ENCODE results near the gene SLC8A1.

The SLC8A1 gene

DNA sequence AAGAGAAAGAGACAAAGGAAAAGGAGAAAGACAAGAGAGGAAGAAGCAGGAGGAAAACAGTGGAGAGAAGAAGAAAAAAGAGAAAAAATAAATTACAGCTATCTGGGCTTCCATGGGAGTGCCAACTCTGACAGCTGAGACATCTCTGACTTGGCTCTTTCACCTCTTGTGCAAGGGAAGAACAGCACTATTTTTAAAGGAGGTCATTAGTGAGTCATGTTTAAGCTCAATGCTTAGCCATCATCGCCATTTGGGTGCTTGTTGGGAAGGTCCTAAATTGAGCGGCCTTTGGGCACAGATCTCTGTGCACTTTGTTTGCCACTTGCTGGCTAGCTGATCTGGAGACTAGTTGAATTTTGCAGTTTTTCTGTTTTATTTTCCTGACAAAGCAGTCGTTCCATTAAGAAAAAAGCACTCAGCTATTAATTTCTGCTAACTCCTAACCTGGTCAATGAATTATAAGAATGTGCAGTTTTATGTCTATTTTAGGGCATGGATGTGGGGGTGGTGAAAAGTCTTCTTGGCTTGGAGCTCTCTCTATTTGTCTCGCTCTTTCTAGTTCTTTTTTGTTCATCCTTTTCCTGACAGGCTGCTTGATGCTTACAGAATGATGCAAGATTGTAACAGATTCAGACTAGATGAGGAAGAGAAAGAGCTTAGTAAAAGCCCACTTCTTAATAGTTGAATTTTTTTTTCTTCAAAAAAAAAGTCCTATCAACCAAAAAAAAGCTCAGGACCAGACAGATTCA, 231.5 kb downstream of the SLC8A1 start:
- DNase-seq = no peak

DNA sequence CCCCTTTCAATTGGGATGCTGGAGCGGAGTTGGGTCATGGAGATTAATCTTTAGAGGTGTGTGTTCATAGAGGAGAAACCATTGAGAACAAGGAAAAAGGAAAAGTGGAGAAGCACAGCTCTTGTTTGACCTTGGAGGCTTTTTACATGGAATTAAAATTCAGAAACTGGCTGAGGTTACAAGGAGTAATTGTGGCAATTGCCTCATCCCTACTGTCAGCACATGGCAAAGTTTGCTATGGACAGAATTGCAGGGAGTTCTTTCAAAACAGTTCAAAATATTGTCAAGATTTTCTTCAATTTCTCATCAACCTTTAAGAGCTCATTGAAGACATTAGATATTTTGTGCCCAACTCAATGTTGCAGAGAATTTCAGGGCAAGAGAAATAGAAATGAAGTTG, 232.7 kb downstream of the SLC8A1 start:
- DNase-seq = no peak

DNA sequence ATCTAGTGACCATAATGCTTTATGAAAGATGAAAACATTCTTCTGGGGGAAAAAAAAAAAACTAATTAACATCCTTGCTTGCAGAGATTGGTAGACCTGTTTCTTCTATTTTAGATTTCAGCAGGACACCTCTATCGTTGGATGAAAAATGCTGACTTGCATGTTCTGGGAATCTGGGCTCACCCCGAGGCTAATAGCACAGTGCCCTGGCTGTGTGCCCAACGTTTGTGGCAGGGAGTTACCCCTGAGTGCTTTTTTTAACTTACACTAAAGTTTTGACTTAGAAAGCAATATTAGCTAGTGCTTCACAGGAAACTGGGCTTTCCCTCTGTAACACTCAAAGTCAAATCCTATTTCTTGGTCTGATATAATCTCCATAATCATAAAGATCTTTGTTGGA, 233.2 kb downstream of the SLC8A1 start:
- DNase-seq = no peak

DNA sequence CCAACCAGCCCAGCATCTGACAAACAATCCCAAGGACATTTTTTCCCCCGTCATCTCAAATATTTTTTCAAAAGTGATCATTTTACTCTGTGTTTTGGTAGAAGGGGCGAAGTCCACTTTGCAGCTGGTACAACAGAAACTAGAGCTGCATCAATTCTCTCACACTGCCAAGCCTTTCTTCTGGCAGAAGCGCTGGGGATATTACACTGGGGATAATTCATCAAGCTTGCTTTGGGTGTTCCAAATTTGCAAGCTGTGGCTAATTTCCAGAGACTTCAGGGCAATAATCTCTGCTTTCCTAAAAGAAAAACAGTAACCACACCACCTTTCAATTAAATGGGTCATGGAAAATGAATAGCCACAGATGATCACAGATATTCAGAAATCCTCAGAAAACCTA, 238.3 kb downstream of the SLC8A1 start:
- DNase-seq = no peak

GRCh38 chr2:40213071-40213470, 238.8 kb downstream of the SLC8A1 start:
- no peak for DNase-seq

DNA sequence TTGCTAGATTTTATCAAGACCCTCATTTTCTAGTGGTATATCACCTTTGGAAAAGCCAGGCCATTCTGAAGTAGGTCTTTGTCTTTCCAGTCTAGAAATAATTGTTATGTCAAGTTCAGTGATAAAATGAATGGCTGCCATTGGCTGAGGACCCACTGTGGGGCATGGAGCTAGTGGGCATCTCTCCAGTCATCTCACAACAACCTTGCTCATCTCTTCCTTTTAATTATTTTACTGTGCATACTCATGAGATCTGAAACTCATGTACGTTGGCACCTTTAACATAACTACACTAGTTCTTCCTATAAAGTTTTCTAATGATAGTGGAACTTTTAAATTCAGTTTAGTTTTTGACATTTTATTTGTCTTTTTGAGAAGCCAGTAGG, 240.9 kb downstream of the SLC8A1 start:
- DNase-seq = no peak

DNA sequence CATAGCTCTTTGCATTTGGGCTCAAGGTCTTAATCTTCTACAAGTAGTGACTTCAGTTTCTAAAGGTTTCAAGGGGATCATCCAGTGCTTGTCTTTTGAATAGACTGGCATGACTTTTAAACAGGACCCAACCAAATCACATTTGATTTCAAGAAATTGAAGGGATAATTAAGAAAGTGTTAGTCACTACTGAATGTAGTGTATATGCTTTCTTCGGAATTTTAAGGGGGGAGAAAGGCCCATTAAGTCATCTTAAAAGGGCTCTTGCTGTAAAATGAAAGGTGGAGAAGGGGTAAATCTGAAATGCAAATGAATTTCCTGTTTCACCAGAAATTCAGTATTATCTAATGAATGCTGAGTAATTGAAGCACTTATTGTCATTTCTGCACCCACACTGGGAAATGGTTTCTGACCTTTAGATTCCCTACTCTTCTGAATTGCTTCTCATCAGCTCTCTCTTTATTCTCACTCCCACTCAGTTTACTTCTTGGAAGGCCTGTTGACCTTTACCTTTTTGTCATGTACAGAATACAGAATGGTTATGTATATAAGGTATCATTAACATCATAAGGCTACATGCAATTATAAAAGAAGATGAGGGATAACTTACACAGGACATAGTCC, 241.4 kb downstream of the SLC8A1 start:
- DNase-seq = no peak

DNA sequence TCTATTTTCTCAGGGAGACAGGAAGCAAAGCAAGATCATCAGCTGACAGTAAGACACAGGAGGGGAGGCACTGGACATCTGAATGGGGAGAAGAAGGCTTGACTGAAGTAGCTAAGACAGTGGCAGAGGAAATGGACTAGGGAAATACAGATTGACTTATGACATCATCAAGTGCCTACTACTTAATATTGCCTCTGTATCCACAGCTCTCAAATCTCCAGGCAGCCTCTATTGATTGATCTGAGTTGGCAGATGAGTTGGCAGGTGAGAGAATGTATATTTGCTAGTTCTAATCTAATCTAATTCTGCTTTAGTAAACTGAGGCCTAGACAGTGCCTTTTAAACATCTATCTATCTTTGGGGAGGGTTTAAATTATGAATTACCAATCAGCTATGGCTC, 242.1 kb downstream of the SLC8A1 start:
- DNase-seq = no peak

DNA sequence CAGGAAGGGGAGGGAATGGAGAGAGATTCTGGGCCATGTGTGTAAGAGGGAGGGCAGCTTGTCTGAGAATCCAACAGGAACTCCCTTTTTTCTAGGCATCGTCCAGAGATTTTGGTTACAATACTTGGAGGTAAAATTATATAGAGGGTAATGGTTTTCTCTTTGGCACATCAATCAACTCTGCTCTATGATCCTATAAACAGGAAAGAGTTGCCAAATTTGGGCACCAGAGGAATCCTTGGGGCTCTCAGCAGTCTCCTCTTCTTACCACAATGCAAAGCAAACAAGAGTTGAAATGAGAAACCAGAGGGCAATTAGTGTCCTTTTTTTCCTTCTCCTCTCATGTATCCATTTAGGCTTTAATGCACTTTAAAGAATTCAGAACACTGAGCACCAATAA, 243.4 kb downstream of the SLC8A1 start:
- no peak for DNase-seq

GRCh38 chr2:40204268-40204667, 247.6 kb downstream of the SLC8A1 start:
- no peak for DNase-seq

- DNase-seq = no peak
These were observed 249.0 kb downstream of the SLC8A1 start for GRCh38 chr2:40202798-40203400.

GRCh38 chr2:40201425-40201824, 250.5 kb downstream of the SLC8A1 start:
- no peak for DNase-seq

- DNase-seq = no peak
These were observed 251.4 kb downstream of the SLC8A1 start for GRCh38 chr2:40200366-40200915.

DNA sequence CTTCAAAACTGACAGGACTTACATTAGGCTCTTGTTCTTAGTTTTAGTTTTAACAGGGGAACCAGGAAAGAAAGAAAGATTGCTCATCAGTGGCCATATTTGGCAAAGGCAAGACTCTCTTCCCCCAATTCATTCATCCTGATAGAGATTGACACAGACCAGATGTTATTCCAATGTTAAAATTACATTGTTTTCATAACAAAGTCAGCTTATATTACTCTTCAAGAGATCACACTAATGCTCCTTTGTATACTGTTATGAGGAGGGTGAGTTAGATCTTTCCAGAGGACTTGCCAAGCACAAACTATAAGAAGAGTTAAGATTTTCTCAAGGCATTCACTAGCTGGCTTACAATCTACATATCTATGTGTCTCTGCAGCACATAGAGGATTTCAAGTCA, 252.1 kb downstream of the SLC8A1 start:
- no peak for DNase-seq

- no peak for DNase-seq
These were observed 254.8 kb downstream of the SLC8A1 start for GRCh38 chr2:40197121-40197520.

GRCh38 chr2:40193670-40194026, 258.2 kb downstream of the SLC8A1 start:
- DNase-seq = no peak

DNA sequence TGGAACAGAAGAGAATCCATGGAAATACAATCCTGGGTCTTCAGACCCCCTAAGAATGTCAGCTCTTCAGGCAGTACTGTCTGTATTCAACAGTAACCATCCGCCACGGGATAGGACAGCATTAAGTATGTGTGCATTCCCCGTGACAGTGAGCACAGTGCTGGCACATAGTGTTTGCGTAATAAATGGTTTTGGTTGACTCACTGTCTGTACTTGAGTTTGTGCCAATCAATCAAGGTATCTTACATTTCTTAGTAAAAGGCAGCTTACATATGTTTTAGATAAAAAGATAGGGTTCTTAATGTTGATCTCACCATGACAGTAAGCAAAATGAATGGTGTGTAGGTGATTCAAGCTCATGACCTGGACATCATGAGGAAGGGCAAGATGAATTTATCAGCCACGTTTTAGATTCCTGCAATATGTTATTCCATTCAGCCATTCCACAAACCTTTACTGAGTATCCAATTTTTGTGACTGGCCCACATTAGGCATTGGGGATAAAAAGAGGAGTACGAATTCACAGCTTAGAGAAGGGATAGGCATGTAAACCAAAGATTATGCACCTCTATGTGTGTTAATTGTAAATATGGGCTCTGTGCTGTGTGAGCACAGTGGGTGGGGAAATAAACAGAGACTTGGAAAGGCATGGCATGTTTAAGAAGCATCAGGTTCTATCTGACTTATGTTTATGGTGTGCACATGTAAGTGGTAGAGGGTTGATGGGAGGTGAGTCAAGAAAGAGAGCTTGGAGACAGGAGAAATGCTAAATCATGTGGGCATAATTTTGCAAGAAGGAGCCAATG, 258.8 kb downstream of the SLC8A1 start:
- DNase-seq = no peak

DNA sequence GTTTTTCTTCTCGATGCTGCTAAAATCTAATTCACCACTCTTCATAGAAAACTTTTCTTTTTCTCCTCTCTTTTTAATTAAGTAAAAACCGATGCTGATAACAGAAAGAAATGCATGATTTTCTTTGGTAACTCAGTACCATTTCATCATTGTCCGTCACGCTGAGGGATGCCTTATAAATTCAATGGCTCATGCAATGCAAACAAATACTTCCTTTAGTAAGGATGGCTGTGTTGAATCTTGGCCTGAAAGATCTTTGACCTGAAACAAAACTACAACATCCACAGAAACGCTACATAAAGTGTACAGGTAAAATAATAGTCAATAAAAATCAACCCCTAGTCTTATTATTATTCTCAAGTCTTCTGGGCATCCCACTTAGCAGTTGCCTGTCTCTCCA, 261.4 kb downstream of the SLC8A1 start:
- DNase-seq = no peak

- no peak for DNase-seq
These were observed 262.0 kb downstream of the SLC8A1 start for GRCh38 chr2:40189881-40190280.

DNA sequence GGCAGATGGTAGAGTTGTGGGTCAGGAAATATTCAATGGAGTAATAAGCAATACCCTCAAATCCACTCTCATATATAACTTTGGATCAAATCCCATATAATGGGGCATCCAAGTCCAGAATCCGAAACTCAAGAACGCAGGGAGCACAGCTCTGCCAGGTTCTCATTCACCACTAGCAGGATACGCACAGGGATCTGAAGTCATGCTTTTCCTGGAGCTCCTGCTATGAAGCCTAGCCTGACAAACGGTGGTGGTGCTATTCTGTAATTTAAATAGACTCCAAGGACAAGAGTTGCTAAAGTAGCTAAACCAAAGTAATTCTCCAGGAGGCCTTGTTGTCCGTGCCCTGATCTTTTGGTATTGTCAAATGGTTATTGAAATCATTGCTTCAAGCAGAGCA, 264.8 kb downstream of the SLC8A1 start:
- DNase-seq = no peak

DNA sequence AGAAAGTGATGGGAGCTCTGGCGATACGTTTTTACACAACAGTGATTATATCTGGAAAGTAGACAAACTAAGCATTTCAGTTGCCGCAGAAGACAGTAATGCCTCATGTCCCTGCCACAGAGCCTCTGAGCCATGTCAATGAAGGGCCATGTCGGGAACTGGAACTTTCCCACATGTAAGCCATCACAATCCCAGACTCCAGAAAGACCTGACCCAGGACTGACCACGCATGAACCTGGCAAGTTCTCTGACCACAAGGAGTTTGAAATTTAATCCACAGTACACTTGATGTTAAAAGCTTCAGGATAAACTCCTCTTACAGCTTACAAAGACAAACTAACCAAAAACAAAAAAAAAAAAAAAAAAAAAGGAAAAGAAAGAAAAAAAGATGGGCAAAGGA, 267.3 kb downstream of the SLC8A1 start:
- DNase-seq = no peak

GRCh38 chr2:40181855-40182254, 270.0 kb downstream of the SLC8A1 start:
- DNase-seq = no peak

DNA sequence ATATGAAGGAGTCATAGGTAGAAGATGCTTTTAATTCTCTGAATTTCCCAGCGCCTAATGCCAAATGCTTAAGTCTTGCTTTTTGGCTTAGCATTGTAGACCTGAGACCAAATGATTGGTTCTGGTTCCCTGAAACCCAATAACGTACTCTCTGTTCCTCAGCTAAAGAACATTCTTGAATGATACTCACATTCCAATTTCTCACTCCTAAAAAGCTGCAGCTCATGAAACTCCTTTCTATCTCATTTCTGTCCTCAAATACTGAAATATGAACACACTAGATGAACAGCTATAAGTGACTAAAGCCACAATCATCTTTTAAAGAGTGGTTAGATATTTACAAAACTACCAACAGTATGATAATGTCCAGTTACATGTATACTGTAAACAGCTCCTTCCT, 272.1 kb downstream of the SLC8A1 start:
- no peak for DNase-seq
